DND-41 (cell line): ENCODE data around the gene IGSF22.

Experiments
- ATAC-seq: fragments of 200-7000 bp; cut with Tn5 transposase; 3 replicates; pipeline ENCODE4 v1.9.1; 2021; ENCODE audit warnings: low read depth; ENCODE audit not compliant: insufficient read depth
- DNase-seq: peaks from one replicate; pipeline ENCODE4 v3.0.0-alpha.2; 2020
- H2AFZ ChIP-seq: 2 replicates; pipeline ENCODE4 v1.6.0; 2012; ENCODE audit warnings: low read depth, low read length
- H3K27ac ChIP-seq: 2 replicates; pipeline ENCODE4 v1.5.1; 2012; ENCODE audit warnings: low read length, inconsistent platforms
- H3K27me3 ChIP-seq: fragments of 200-600 bp; sonication (generic); 2 replicates; pipeline ENCODE4 v1.6.0; 2012; ENCODE audit warnings: low read length, mild to moderate bottlenecking, inconsistent platforms; ENCODE audit not compliant: insufficient read depth, poor library complexity
- H3K36me3 ChIP-seq: 2 replicates; pipeline ENCODE4 v1.5.1; 2012; ENCODE audit warnings: low read length, inconsistent platforms; ENCODE audit not compliant: insufficient read depth
- H3K4me1 ChIP-seq: 2 replicates; pipeline ENCODE4 v1.5.1; 2012; ENCODE audit warnings: mild to moderate bottlenecking, low read length; ENCODE audit not compliant: insufficient read depth
- H3K4me2 ChIP-seq: 2 replicates; pipeline ENCODE4 v1.6.0; 2012; ENCODE audit warnings: mild to moderate bottlenecking, moderate library complexity, low read length, inconsistent platforms; ENCODE audit not compliant: insufficient read depth
- H3K4me3 ChIP-seq, 2 experiments: fragments of 200-600 bp in 1 of 2; shearing (Covaris generic) in 1 of 2; 2 replicates each; pipeline ENCODE4 v1.5.1; 2012 to 2016; ENCODE audit warnings: inconsistent platforms in 2 of 2, low read length in 2 of 2, mild to moderate bottlenecking in 2 of 2, low read depth in 1 of 2, moderate library complexity in 1 of 2
- H3K79me2 ChIP-seq: 2 replicates; pipeline ENCODE4 v1.6.0; 2012; ENCODE audit warnings: low read length, inconsistent platforms; ENCODE audit not compliant: insufficient read depth
- H3K9ac ChIP-seq: 2 replicates; pipeline ENCODE4 v1.6.0; 2012; ENCODE audit warnings: low read depth, mild to moderate bottlenecking, inconsistent platforms, low read length, moderate library complexity
- H3K9me3 ChIP-seq: 2 replicates; pipeline ENCODE4 v1.5.1; 2012; ENCODE audit warnings: low read length, moderate library complexity, mild to moderate bottlenecking, inconsistent platforms; ENCODE audit not compliant: insufficient read depth, severe bottlenecking
- H4K20me1 ChIP-seq: 2 replicates; pipeline ENCODE4 v1.6.0; 2012; ENCODE audit warnings: low read length; ENCODE audit not compliant: insufficient read depth
- EZH2 ChIP-seq: IDR thresholded peaks from 3 replicates; pipeline ENCODE4 v1.6.1; 2012; ENCODE audit warnings: borderline replicate concordance, low read depth, mild to moderate bottlenecking, moderate library complexity, low read length, inconsistent platforms; ENCODE audit not compliant: severe bottlenecking
- TF ChIP-seq, protein P1 (sequence below): IDR thresholded peaks from 2 replicates; pipeline ENCODE4 v1.5.1; 2012; ENCODE audit warnings: borderline replicate concordance, low read length, moderate library complexity, mild to moderate bottlenecking; ENCODE audit not compliant: poor library complexity, severe bottlenecking; ENCODE audit errors: extremely low read depth

The IGSF22 gene

DNA sequence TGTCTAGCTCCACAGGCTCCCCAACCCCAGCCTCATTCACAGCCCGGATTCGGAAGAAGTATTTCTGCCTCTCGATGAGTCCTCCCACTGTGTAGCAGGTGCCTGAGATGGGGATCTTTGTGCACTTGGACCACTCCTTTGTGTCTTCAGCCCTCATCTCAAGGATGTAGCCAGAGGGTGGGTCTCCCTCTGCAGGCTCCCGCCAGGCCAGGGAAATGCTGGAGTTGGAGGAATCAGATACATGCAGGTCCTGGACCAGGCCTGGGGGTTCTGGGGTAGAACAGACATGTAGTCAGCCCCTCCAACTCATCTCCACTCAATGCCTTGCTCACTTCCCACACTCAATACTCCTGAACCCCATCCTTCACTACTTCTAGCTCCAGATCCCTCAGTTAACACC is 16.6 kb downstream of the IGSF22 start:
- no peak for DNase-seq
- TF ChIP-seq EZH2 = no peak
- TF ChIP-seq, protein P1, sequence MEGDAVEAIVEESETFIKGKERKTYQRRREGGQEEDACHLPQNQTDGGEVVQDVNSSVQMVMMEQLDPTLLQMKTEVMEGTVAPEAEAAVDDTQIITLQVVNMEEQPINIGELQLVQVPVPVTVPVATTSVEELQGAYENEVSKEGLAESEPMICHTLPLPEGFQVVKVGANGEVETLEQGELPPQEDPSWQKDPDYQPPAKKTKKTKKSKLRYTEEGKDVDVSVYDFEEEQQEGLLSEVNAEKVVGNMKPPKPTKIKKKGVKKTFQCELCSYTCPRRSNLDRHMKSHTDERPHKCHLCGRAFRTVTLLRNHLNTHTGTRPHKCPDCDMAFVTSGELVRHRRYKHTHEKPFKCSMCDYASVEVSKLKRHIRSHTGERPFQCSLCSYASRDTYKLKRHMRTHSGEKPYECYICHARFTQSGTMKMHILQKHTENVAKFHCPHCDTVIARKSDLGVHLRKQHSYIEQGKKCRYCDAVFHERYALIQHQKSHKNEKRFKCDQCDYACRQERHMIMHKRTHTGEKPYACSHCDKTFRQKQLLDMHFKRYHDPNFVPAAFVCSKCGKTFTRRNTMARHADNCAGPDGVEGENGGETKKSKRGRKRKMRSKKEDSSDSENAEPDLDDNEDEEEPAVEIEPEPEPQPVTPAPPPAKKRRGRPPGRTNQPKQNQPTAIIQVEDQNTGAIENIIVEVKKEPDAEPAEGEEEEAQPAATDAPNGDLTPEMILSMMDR = no peak
- peaks cover 5% of the 10 kb centered on the region for H3K27me3 ChIP-seq

DNA sequence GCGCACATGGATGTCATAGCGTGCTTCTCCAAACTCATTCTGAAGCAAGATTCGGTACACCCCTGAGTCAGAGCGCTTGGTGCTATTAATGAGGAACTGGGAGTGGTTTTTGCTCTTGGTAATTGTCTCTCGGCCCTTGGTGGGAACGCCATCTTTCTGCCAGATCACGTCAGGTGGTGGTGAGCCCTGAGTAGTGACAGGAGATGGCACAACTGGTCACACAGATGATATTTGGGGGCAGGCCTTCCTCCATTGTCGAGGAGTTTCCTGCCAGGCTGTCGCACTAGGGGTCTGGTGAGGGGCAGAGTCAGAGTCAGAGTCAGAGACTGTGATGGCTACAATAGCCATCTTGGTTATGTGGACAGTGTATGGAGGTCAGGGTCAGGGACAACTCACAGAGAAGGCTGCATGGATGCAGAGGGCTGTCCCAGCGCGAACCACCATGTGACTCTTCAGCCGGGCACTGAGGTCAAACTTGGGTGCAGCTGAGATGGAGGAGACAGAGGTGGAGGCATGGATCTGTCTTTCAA is 18.1 kb downstream of the IGSF22 start:
- DNase-seq = no peak
- Histone ChIP-seq H4K20me1 (no peaks in the 10 kb centered on the region), H3K9ac (no peak overlapping the region), H3K9me3 (no peaks in the 10 kb centered on the region), H3K79me2 (no peaks in the 10 kb centered on the region), H3K4me1 (no peaks in the 10 kb centered on the region), H2AFZ (no peak overlapping the region), H3K4me3 (no peak overlapping the region), H3K27ac (no peak overlapping the region), H3K36me3 (no peaks in the 10 kb centered on the region), H3K4me2 (no peak overlapping the region), H3K27me3 (peaks cover 5% of the 10 kb centered on the region)
- TF ChIP-seq, protein P1 = no peak
- no peak for TF ChIP-seq EZH2
- no peak for ATAC-seq

More for the DNA sequence above, 16.6 kb downstream of the IGSF22 start:
- Histone ChIP-seq H3K4me3 (no peak overlapping the region), H3K4me1 (no peaks in the 10 kb centered on the region), H3K9ac (no peak overlapping the region), H3K4me2 (no peak overlapping the region), H3K9me3 (no peaks in the 10 kb centered on the region), H3K36me3 (no peaks in the 10 kb centered on the region), H3K27ac (no peak overlapping the region), H2AFZ (no peak overlapping the region), H3K79me2 (no peaks in the 10 kb centered on the region), H4K20me1 (no peaks in the 10 kb centered on the region)
- no peak for ATAC-seq

DNA sequence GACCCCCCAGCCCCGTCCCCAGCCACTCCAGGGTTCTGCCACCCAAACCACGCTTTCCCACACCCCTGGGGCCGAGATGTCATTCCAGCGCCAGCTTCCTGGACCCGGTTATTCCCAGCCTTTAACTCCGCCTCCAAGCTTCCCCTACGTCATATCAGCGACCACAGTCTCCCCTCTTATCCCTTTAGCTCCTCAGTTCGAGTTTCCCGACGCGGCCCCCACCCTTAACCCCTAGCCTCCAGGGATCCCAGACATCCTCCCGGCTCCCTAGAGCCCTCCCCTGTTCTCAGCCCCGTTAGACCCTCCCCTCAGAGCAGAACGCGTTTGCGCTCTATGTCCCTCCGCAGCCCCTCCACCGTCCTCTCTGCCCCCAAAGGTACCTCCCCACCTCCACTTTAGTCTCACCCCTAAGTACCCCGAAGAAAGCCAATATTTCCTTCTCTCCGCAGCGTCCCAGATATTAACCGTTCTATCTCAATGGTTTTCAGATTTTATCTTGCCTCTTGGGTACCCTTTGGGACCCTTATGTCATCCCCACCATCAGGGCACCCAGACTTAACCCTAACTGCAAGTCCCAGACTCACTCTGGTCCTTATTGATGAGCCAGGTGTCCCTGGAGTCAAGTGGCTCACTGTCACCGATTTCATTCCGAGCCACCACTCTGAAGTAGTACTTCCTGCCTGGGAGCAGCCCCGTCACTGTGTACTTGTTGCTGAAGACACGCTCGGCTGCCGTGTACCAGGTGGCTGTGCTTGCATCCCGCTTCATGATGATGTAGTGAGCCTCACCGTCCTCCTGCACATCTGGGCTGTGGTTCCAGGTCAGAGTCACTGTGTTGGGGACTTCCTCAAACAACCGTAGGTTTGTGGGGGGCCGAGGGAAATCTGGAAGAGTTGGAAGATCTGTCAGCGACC is 19.4 kb downstream of the IGSF22 start:
- Histone ChIP-seq H3K27ac (no peak overlapping the region), H3K4me1 (no peaks in the 10 kb centered on the region), H3K9ac (no peak overlapping the region), H3K36me3 (no peaks in the 10 kb centered on the region), H3K27me3 (peaks cover 5% of the 10 kb centered on the region), H4K20me1 (no peaks in the 10 kb centered on the region), H3K79me2 (no peaks in the 10 kb centered on the region), H2AFZ (no peak overlapping the region), H3K9me3 (no peaks in the 10 kb centered on the region), H3K4me2 (no peak overlapping the region), H3K4me3 (no peak overlapping the region)
- ATAC-seq (no peak), DNase-seq (no peak)
- TF ChIP-seq EZH2 = no peak
- TF ChIP-seq, protein P1 = no peak
